ENCODE results near the gene MCHR1. TPM values are rescaled to one million over a fixed set of nuclear protein-coding genes. Genes with fewer than 3 reads are reported as not detected.

Gene MCHR1
- polyA plus RNA-seq, 1 of the 3 experiments (the other 2 are of a cell fraction): 0.33 TPM

- peaks cover 0 to 13% of the 10 kb centered on the region in 2 experiments; a peak in 2 of 4 replicates for H3K4me1 ChIP-seq (ENCODE audit: control insufficient read depth in 1 of 2, insufficient read depth in 2 of 2, low read depth in 1 of 2, low read length in 1 of 2)
- TF ChIP-seq MEF2A (IDR thresholded peaks at IDR 0.05; ENCODE audit: borderline replicate concordance, low read depth) (no peak), USF2 (IDR thresholded peaks at IDR 0.05; ENCODE audit: borderline replicate concordance, low read depth, low read length) (no peak), ZBTB33 (IDR thresholded peaks at IDR 0.05; ENCODE audit: borderline replicate concordance, low read depth) (no peak), CTCF (IDR thresholded peaks at IDR 0.05) (no peak), RAD21 (IDR thresholded peaks at IDR 0.05; ENCODE audit: low read length) (no peak), FOXJ3 (CRISPR knock-in tag; IDR thresholded peaks at IDR 0.05) (no peak), TEAD4 (IDR thresholded peaks at IDR 0.05; ENCODE audit: borderline replicate concordance, insufficient read depth) (no peak), USF1 (IDR thresholded peaks at IDR 0.05; ENCODE audit: borderline replicate concordance, low read depth) (no peak), GABPA (IDR thresholded peaks at IDR 0.05; ENCODE audit: low read depth) (no peak), FOSL2 (IDR thresholded peaks at IDR 0.05; ENCODE audit: borderline replicate concordance, low read depth) (no peak), MXI1 (IDR thresholded peaks at IDR 0.05; ENCODE audit: low read depth, low read length) (no peak)
- H3K9me2 ChIP-seq: no peaks in the 10 kb centered on the region
- H3K79me2 ChIP-seq (ENCODE audit: insufficient read depth): no peaks in the 10 kb centered on the region
- H3F3A ChIP-seq (replicated peaks; ENCODE audit: insufficient read depth): no peaks in the 10 kb centered on the region
- H4K20me1 ChIP-seq (ENCODE audit: insufficient read depth): no peaks in the 10 kb centered on the region
- 98% methylated on average over 5 of the region's 5 CpGs for WGBS (ENCODE audit: low lambda C conversion rate)
- ChIA-PET CTCF (interaction anchor here (0.6 to 1.9 kb wide), 2 partner anchors 25 to 99 kb away, joined by 3 to 5 read pairs; no protein-coding TSS in a partner anchor), POLR2A (no interaction called here)
- H3K36me3 ChIP-seq (replicated peaks in 1 of 2; ENCODE audit: control insufficient read depth in 1 of 2, insufficient read depth in 2 of 2, low read length in 1 of 2): no peaks in the 10 kb centered on the region
- H2AFZ ChIP-seq (ENCODE audit: low read depth): no peak overlapping the region
- no peak for DNase-seq
- H3K27me3 ChIP-seq (ENCODE audit: insufficient read depth): no peaks in the 10 kb centered on the region
- no peak overlapping the region for H3K4me3 ChIP-seq (ENCODE audit: low read depth in 2 of 2, low read length in 1 of 2)
- H3K4me2 ChIP-seq: no peak overlapping the region
- H3K9me3 ChIP-seq: no peaks in the 10 kb centered on the region
- H3K9ac ChIP-seq: no peak overlapping the region
- H3K27ac ChIP-seq (ENCODE audit: low read depth in 2 of 2, low read length in 1 of 2): no peak overlapping the region
These were observed 28.9 kb downstream of the MCHR1 start for GRCh38 chr22:40708177-40708576.

Measured in SK-N-SH (cell line).